ENCODE results near the gene SOX10. TPM values are rescaled to one million over a fixed set of nuclear protein-coding genes. Genes with fewer than 3 reads are reported as not detected.

SOX10 gene
- total and polyA plus RNA-seq, 2 of the 4 experiments (the other 2 are of a cell fraction): not detected

Small RNA genes lying within 50 kb of the gene (microRNA-seq; reads per million reads assigned to microRNA genes)
- gene MIR4534 (ENCODE audit: unreplicated experiment): not detected
- gene MIR6820 (ENCODE audit: unreplicated experiment): 2.9 reads per million

Other genes starting within 250 kb of the SOX10 start
- 25.6 and 32.3 TPM in 2 replicates for gene GCAT, start 176.6 kb downstream of the SOX10 start, total RNA-seq (2012; rRNA removed)
- gene GCAT, start 176.6 kb downstream of the SOX10 start, polyA plus RNA-seq (2012; rRNA removed): 20.6 and 26.2 TPM in 2 replicates
- not detected in 2 replicates for gene GALR3, start 161.2 kb downstream of the SOX10 start, total RNA-seq (2012; rRNA removed)
- not detected in 2 replicates for gene GALR3, start 161.2 kb downstream of the SOX10 start, polyA plus RNA-seq (2012; rRNA removed)
- 18.5 and 20.3 TPM in 2 replicates for gene ANKRD54, start 140.2 kb downstream of the SOX10 start, total RNA-seq (2012; rRNA removed)
- gene ANKRD54, start 140.2 kb downstream of the SOX10 start, polyA plus RNA-seq (2012; rRNA removed): 31.3 and 31.5 TPM in 2 replicates
- 464 and 593 TPM in 2 replicates for gene EIF3L, start 135.1 kb downstream of the SOX10 start, total RNA-seq (2012; rRNA removed)
- 354 and 391 TPM in 2 replicates for gene EIF3L, start 135.1 kb downstream of the SOX10 start, polyA plus RNA-seq (2012; rRNA removed)
- 12.2 and 12.4 TPM in 2 replicates for gene MICALL1, start 78.3 kb downstream of the SOX10 start, total RNA-seq (2012; rRNA removed)
- 22.3 and 25.3 TPM in 2 replicates for gene MICALL1, start 78.3 kb downstream of the SOX10 start, polyA plus RNA-seq (2012; rRNA removed)
- gene C22orf23, start 31.0 kb downstream of the SOX10 start, total RNA-seq (2012; rRNA removed): 0.28 and 0.54 TPM in 2 replicates
- 0.39 and 0.50 TPM in 2 replicates for gene C22orf23, start 31.0 kb downstream of the SOX10 start, polyA plus RNA-seq (2012; rRNA removed)
- 26.0 and 68.6 TPM in 2 replicates for gene POLR2F, start 30.9 kb downstream of the SOX10 start, total RNA-seq (2012; rRNA removed)
- 147 and 180 TPM in 2 replicates for gene POLR2F, start 30.9 kb downstream of the SOX10 start, polyA plus RNA-seq (2012; rRNA removed)
- gene PICK1, start 72.8 kb upstream of the SOX10 start, total RNA-seq (2012; rRNA removed): 14.4 and 16.5 TPM in 2 replicates
- gene PICK1, start 72.8 kb upstream of the SOX10 start, polyA plus RNA-seq (2012; rRNA removed): 21.0 and 22.1 TPM in 2 replicates
- gene SLC16A8, start 99.6 kb upstream of the SOX10 start, total RNA-seq (2012; rRNA removed): not detected in 2 replicates
- not detected in 2 replicates for gene SLC16A8, start 99.6 kb upstream of the SOX10 start, polyA plus RNA-seq (2012; rRNA removed)
- gene BAIAP2L2, start 126.1 kb upstream of the SOX10 start, total RNA-seq (2012; rRNA removed): 0.18 and 0.28 TPM in 2 replicates
- gene BAIAP2L2, start 126.1 kb upstream of the SOX10 start, polyA plus RNA-seq (2012; rRNA removed): 0.46 and 0.67 TPM in 2 replicates
- gene PLA2G6, start 197.3 kb upstream of the SOX10 start, total RNA-seq (2012; rRNA removed): 3.9 and 6.1 TPM in 2 replicates
- 10.3 TPM in 2 replicates for gene PLA2G6, start 197.3 kb upstream of the SOX10 start, polyA plus RNA-seq (2012; rRNA removed)
- 18.3 and 24.2 TPM in 2 replicates for gene MAFF, start 217.4 kb upstream of the SOX10 start, total RNA-seq (2012; rRNA removed)
- gene MAFF, start 217.4 kb upstream of the SOX10 start, polyA plus RNA-seq (2012; rRNA removed): 25.9 and 29.5 TPM in 2 replicates